Measurements from ENCODE around the gene GCAT.

Gene GCAT

DNA sequence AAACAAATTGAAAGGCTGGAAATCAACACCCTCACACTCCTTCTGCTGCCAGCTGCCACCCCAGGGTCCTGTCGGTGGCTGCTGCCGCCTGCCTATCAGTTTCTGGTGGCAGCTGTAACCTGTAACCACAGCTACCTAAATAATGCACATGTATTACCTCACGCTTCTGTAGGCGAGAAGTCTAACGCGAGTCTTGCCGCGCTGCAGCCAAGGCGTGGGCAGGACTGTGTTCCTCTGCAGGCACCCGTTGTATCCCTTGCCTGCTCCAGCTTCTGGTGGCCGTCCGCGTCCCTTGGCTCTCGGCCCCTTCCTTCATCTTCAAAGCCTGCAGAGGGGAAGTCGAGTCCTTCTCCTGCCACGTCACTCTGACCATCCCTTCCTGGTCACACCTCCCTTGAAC, 44.1 kb upstream of the GCAT start:
- no peaks in the 10 kb centered on the region for H4K20me1 ChIP-seq (ENCODE audit: low read depth, low read length)
- no peak overlapping the region for H3K9ac ChIP-seq (ENCODE audit: low read length)
- H3K4me2 ChIP-seq (ENCODE audit: low read depth, low read length, poor library complexity, severe bottlenecking): no peak overlapping the region
- H3K9me3 ChIP-seq (ENCODE audit: insufficient read depth, low read length): no peaks in the 10 kb centered on the region
- no peak overlapping the region for H3K27ac ChIP-seq (ENCODE audit: low read depth, low read length)
- H3K36me3 ChIP-seq (ENCODE audit: low read length): no peaks in the 10 kb centered on the region; the same call in 1 of the 2 replicates
- no peaks in the 10 kb centered on the region for H3K9me2 ChIP-seq (replicated peaks; ENCODE audit: insufficient read depth, low read length)
- H3K79me2 ChIP-seq (ENCODE audit: insufficient read depth, low read length): no peaks in the 10 kb centered on the region
- no peak overlapping the region for H2AFZ ChIP-seq (ENCODE audit: low read depth, low read length, severe bottlenecking)
- no peaks in the 10 kb centered on the region for H3K27me3 ChIP-seq (ENCODE audit: low read length)
- no peak overlapping the region for H3K4me3 ChIP-seq (ENCODE audit: insufficient read depth, low read length, poor library complexity, severe bottlenecking)
- no peaks in the 10 kb centered on the region for H3F3A ChIP-seq (ENCODE audit: insufficient read depth)
- no peak for TF ChIP-seq EZH2phosphoT487 (conservative IDR thresholded peaks at IDR 0.05; ENCODE audit: low read length)

- no peak for TF ChIP-seq EZH2phosphoT487 (conservative IDR thresholded peaks at IDR 0.05; ENCODE audit: low read length)
- TF ChIP-seq, protein P1, sequence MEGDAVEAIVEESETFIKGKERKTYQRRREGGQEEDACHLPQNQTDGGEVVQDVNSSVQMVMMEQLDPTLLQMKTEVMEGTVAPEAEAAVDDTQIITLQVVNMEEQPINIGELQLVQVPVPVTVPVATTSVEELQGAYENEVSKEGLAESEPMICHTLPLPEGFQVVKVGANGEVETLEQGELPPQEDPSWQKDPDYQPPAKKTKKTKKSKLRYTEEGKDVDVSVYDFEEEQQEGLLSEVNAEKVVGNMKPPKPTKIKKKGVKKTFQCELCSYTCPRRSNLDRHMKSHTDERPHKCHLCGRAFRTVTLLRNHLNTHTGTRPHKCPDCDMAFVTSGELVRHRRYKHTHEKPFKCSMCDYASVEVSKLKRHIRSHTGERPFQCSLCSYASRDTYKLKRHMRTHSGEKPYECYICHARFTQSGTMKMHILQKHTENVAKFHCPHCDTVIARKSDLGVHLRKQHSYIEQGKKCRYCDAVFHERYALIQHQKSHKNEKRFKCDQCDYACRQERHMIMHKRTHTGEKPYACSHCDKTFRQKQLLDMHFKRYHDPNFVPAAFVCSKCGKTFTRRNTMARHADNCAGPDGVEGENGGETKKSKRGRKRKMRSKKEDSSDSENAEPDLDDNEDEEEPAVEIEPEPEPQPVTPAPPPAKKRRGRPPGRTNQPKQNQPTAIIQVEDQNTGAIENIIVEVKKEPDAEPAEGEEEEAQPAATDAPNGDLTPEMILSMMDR (IDR thresholded peaks at IDR 0.05; ENCODE audit: insufficient read depth, low read length, poor library complexity, severe bottlenecking): no peak
- Histone ChIP-seq H2AFZ (ENCODE audit: low read depth, low read length, severe bottlenecking) (no peak overlapping the region), H3F3A (ENCODE audit: insufficient read depth) (no peaks in the 10 kb centered on the region), H3K27me3 (ENCODE audit: low read length) (no peaks in the 10 kb centered on the region), H4K20me1 (ENCODE audit: low read depth, low read length) (no peaks in the 10 kb centered on the region), H3K9me2 (replicated peaks; ENCODE audit: insufficient read depth, low read length) (no peaks in the 10 kb centered on the region), H3K79me2 (ENCODE audit: insufficient read depth, low read length) (no peaks in the 10 kb centered on the region), H3K4me2 (ENCODE audit: low read depth, low read length, poor library complexity, severe bottlenecking) (no peak overlapping the region), H3K4me3 (ENCODE audit: insufficient read depth, low read length, poor library complexity, severe bottlenecking) (no peak overlapping the region), H3K9ac (ENCODE audit: low read length) (no peak overlapping the region), H3K9me3 (ENCODE audit: insufficient read depth, low read length) (no peaks in the 10 kb centered on the region), H3K27ac (ENCODE audit: low read depth, low read length) (no peak overlapping the region), H3K36me3 (ENCODE audit: low read length) (no peaks in the 10 kb centered on the region; the same call in 1 of the 2 replicates)
These were observed 43.1 kb upstream of the GCAT start for GRCh38 chr22:37764622-37765021.

DNA sequence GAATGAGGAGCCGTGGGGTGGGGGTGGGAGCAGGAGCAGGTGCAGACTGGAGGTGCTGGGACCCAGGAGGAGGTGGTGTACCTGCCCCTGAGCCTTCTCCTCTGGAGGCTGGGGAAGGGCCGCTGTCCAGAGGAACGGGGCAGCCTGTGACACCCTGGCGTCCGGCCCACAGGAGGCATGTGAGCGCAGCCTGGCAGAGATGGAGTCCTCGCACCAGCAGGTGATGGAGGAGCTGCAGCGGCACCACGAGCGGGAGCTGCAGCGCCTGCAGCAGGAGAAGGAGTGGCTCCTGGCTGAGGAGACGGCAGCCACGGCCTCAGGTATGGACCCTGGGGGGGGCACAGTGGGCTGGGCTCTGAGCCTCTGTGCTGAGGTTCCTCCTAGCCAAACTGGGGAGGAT, 42.2 kb upstream of the GCAT start:
- Histone ChIP-seq H3F3A (ENCODE audit: insufficient read depth) (no peaks in the 10 kb centered on the region), H3K9ac (ENCODE audit: low read length) (no peak overlapping the region), H3K36me3 (ENCODE audit: low read length) (no peaks in the 10 kb centered on the region), H3K27me3 (ENCODE audit: low read length) (no peaks in the 10 kb centered on the region), H3K4me3 (ENCODE audit: insufficient read depth, low read length, poor library complexity, severe bottlenecking) (no peak overlapping the region), H3K4me2 (ENCODE audit: low read depth, low read length, poor library complexity, severe bottlenecking) (no peak overlapping the region), H3K79me2 (ENCODE audit: insufficient read depth, low read length) (no peaks in the 10 kb centered on the region), H3K9me3 (ENCODE audit: insufficient read depth, low read length) (no peaks in the 10 kb centered on the region), H4K20me1 (ENCODE audit: low read depth, low read length) (no peaks in the 10 kb centered on the region), H2AFZ (ENCODE audit: low read depth, low read length, severe bottlenecking) (no peak overlapping the region), H3K27ac (ENCODE audit: low read depth, low read length) (no peak overlapping the region), H3K9me2 (replicated peaks; ENCODE audit: insufficient read depth, low read length) (no peaks in the 10 kb centered on the region)
- no peak for TF ChIP-seq EZH2phosphoT487 (conservative IDR thresholded peaks at IDR 0.05; ENCODE audit: low read length)
- TF ChIP-seq, protein P1 (IDR thresholded peaks at IDR 0.05; ENCODE audit: insufficient read depth, low read length, poor library complexity, severe bottlenecking): no peak

DNA sequence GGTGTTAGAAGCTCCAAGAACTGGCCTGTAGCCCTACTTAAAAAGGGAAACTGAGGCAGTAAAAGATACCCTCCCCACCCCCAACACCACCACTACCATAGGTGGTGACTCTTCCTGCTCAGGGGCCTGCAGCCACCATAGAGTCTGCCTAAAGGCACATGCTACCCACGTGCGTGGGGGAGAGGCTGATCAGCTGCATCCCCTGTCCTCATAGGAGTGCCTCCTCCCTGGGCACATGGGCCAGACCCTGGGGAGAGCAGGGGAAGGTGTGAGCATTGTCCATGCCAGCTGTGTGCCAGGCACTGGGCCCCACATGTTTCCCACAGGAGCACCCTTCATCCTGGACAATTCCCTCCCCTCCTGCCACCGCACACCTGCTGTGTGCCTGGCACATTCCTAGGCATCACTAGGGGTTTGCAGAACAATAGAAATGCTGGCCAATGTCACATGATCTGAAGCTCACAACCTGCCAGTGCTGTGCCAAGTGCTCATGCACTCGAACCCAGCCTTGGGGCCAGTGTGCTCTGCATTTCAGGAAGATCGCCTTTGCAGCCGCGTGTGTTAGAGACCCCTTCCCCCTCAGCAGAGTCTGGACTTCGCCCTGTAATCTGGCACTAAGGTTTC, 41.7 kb upstream of the GCAT start:
- no peaks in the 10 kb centered on the region for H3K9me2 ChIP-seq (replicated peaks; ENCODE audit: insufficient read depth, low read length)
- no peak overlapping the region for H3K9ac ChIP-seq (ENCODE audit: low read length)
- H3K4me3 ChIP-seq (ENCODE audit: insufficient read depth, low read length, poor library complexity, severe bottlenecking): no peak overlapping the region
- H3K27me3 ChIP-seq (ENCODE audit: low read length): no peaks in the 10 kb centered on the region
- H3K79me2 ChIP-seq (ENCODE audit: insufficient read depth, low read length): no peaks in the 10 kb centered on the region
- TF ChIP-seq, protein P1 (IDR thresholded peaks at IDR 0.05; ENCODE audit: insufficient read depth, low read length, poor library complexity, severe bottlenecking): no peak
- no peak for TF ChIP-seq EZH2phosphoT487 (conservative IDR thresholded peaks at IDR 0.05; ENCODE audit: low read length)
- H4K20me1 ChIP-seq (ENCODE audit: low read depth, low read length): no peaks in the 10 kb centered on the region
- H3F3A ChIP-seq (ENCODE audit: insufficient read depth): no peaks in the 10 kb centered on the region
- H3K36me3 ChIP-seq (ENCODE audit: low read length): no peaks in the 10 kb centered on the region
- H3K9me3 ChIP-seq (ENCODE audit: insufficient read depth, low read length): no peaks in the 10 kb centered on the region
- H3K27ac ChIP-seq (ENCODE audit: low read depth, low read length): no peak overlapping the region
- no peak overlapping the region for H2AFZ ChIP-seq (ENCODE audit: low read depth, low read length, severe bottlenecking)
- no peak overlapping the region for H3K4me2 ChIP-seq (ENCODE audit: low read depth, low read length, poor library complexity, severe bottlenecking)
